Tibial artery (tissue), 4 donors: ENCODE measurements around the gene PSMD11.
"Not testable (repeated sequence)": the region's sequence is repeated elsewhere in the genome, so short reads cannot be mapped to it uniquely, and the experiment has no call there.

Source experiments
- DNase-seq, 2 donors: peaks; one replicate each; pipeline ENCODE4 v3.0.0-alpha.2; 2019
- H3K27ac ChIP-seq, 2 donors: fragments of 200-600 bp; sonication (generic) in 1 of 2; 1 replicate in 1 of 2; 2 replicates in 1 of 2; pipeline ENCODE4 v1.5.1; 2018 to 2019; ENCODE audit warnings: mild to moderate bottlenecking in 1 of 2
- H3K27me3 ChIP-seq, 2 donors: fragments of 200-600 bp; sonication (generic) in 1 of 2; one replicate each; pipeline versions ENCODE4 v1.5.1 to v1.6.0; 2016 to 2019
- H3K36me3 ChIP-seq, 3 donors: fragments of 200-600 bp; sonication (generic) in 2 of 3; one replicate each; pipeline ENCODE4 v1.5.1; 2016 to 2019; ENCODE audit warnings: mild to moderate bottlenecking in 2 of 3
- H3K4me1 ChIP-seq, 4 donors: fragments of 200-600 bp; sonication (generic) in 2 of 4; 1 replicate in 3 of 4; 2 replicates in 1 of 4; pipeline ENCODE4 v1.5.1; 2016 to 2019
- H3K4me3 ChIP-seq, 2 donors: fragments of 200-600 bp; sonication (generic) in 1 of 2; 1 replicate in 1 of 2; 2 replicates in 1 of 2; pipeline ENCODE4 v1.5.1; 2018 to 2019; ENCODE audit warnings: mild to moderate bottlenecking in 2 of 2
- H3K9me3 ChIP-seq, 3 donors: fragments of 200-600 bp; sonication (generic) in 1 of 3; one replicate each; pipeline ENCODE4 v1.5.1; 2016 to 2019
- CTCF ChIP-seq, 2 experiments: fragments of 200-600 bp in 1 of 2; fragments of 450-650 bp in 1 of 2; IDR thresholded peaks; one replicate each; pipeline ENCODE4 v1.5.1; 2017 to 2019; ENCODE audit warnings: antibody characterized with exemption in 2 of 2, mild to moderate bottlenecking in 1 of 2, moderate library complexity in 1 of 2
- intact Hi-C: fragments of 100-400 bp; cut with DNase I; formaldehyde crosslinking; loops from one replicate; pipeline ENCODE4 v1.15.0; 2023; ENCODE audit warnings: low total_unique reads

PSMD11 gene

GRCh38 chr17:32444301-32445073 lies at the start of gene PSMD11:
TSS of gene PSMD11 (plus strand) at chr17:32444510. CDS start at chr17:32444524, 14 bp downstream.
- no peaks in the 10 kb centered on the region for H3K27me3 ChIP-seq
- intact Hi-C loops = no loop called here
- peak within 1 kb of the TSS; percentile 89 to 97 for H3K4me3 ChIP-seq
- peaks cover 0 to 25% (median 14%) of the 10 kb centered on the region in 4 donors for H3K4me1 ChIP-seq
- peak; percentile 78 to 87 for TF ChIP-seq CTCF (IDR thresholded peaks at IDR 0.05)
- H3K36me3 ChIP-seq = peaks cover 18 to 27% (median 25%) of the 10 kb centered on the region in 3 donors
- DNase-seq = peak; percentile 98
- peak within 1 kb of the TSS; percentile 81 to 90 for H3K27ac ChIP-seq
- no peaks in the 10 kb centered on the region for H3K9me3 ChIP-seq

GRCh38 chr17:32396343-32396742 lies 48.0 kb upstream of the PSMD11 start:
- Histone ChIP-seq H3K27ac (no peak overlapping the region), H3K4me3 (no peak overlapping the region), H3K9me3 (no peaks in the 10 kb centered on the region), H3K4me1 (no peaks in the 10 kb centered on the region), H3K36me3 (no peaks in the 10 kb centered on the region), H3K27me3 (no peaks in the 10 kb centered on the region)
- no peak for DNase-seq
- TF ChIP-seq CTCF (IDR thresholded peaks at IDR 0.05) = no peak
- intact Hi-C loops = no loop called here

- H3K36me3 ChIP-seq = no peaks in the 10 kb centered on the region
- H3K27ac ChIP-seq = no peak overlapping the region
- H3K27me3 ChIP-seq = no peaks in the 10 kb centered on the region
- TF ChIP-seq CTCF (IDR thresholded peaks at IDR 0.05) = no peak
- intact Hi-C loops = no loop called here
- H3K4me1 ChIP-seq = no peaks in the 10 kb centered on the region
- H3K9me3 ChIP-seq = no peaks in the 10 kb centered on the region
- DNase-seq = no peak
- H3K4me3 ChIP-seq = no peak overlapping the region
Measured at GRCh38 chr17:32398946-32399345, 45.4 kb upstream of the PSMD11 start.

- H3K9me3 ChIP-seq, DNase-seq, H3K27ac ChIP-seq, H3K27me3 ChIP-seq, H3K4me3 ChIP-seq, H3K4me1 ChIP-seq, intact Hi-C loops: not testable (repeated sequence)
- peaks cover 0 to 27% (median 23%) of the 10 kb centered on the region in 3 donors for H3K36me3 ChIP-seq
Measured at GRCh38 chr17:32410085-32410484, 34.2 kb upstream of the PSMD11 start.

- TF ChIP-seq CTCF (IDR thresholded peaks at IDR 0.05) = no peak
- no peak overlapping the region for H3K4me3 ChIP-seq
- intact Hi-C loops = no loop called here
- peaks cover 0 to 9% (median 0%) of the 10 kb centered on the region in 3 donors for H3K36me3 ChIP-seq
- no peaks in the 10 kb centered on the region for H3K4me1 ChIP-seq
- no peak for DNase-seq
- H3K27ac ChIP-seq = no peak overlapping the region
- peaks cover 0 to 5% (median 0%) of the 10 kb centered on the region in 3 donors for H3K9me3 ChIP-seq
- no peaks in the 10 kb centered on the region for H3K27me3 ChIP-seq
Measured at GRCh38 chr17:32426894-32427293, 17.4 kb upstream of the PSMD11 start.

- DNase-seq = no peak
- intact Hi-C loops = no loop called here
- Histone ChIP-seq H3K27ac (no peak overlapping the region), H3K36me3 (peaks cover 0 to 9% (median 0%) of the 10 kb centered on the region in 3 donors), H3K27me3 (no peaks in the 10 kb centered on the region), H3K4me1 (no peaks in the 10 kb centered on the region), H3K4me3 (no peak overlapping the region), H3K9me3 (peaks cover 0 to 5% (median 0%) of the 10 kb centered on the region in 3 donors)
- no peak for TF ChIP-seq CTCF (IDR thresholded peaks at IDR 0.05)
Measured at GRCh38 chr17:32429598-32429997, 14.7 kb upstream of the PSMD11 start.
